Activated T-helper 1 cell treated with Interleukin-2 at 50 U/mL for 16 hours (primary cell): ENCODE measurements around the gene ZNF695.
"Not testable (repeated sequence)": the region's sequence is repeated elsewhere in the genome, so short reads cannot be mapped to it uniquely, and the experiment has no call there.

ENCODE experiments used
- DNase-seq: peaks from one replicate; pipeline ENCODE4 v3.0.0-alpha.2; 2020; ENCODE audit warnings: low read depth

Gene ZNF695

GRCh38 chr1:247007511-247008405, at the start of gene ZNF695:
ZNF695 (minus strand) TSS chr1:247008057; CDS start chr1:247007908, 149 bp downstream.
- no peak for DNase-seq

GRCh38 chr1:247056071-247056470, 48.2 kb upstream of the ZNF695 start:
- no peak for DNase-seq

- DNase-seq, result no peak
Measured at GRCh38 chr1:247054992-247055415, 47.1 kb upstream of the ZNF695 start.

- no peak for DNase-seq
Measured at GRCh38 chr1:247047702-247048101, 39.8 kb upstream of the ZNF695 start.

GRCh38 chr1:247047260-247047659, 39.4 kb upstream of the ZNF695 start:
- DNase-seq, result no peak

- no peak for DNase-seq
Measured at GRCh38 chr1:247043406-247043805, 35.5 kb upstream of the ZNF695 start.

GRCh38 chr1:247037511-247038320, 29.9 kb upstream of the ZNF695 start:
- DNase-seq, result no peak

- DNase-seq, result not testable (repeated sequence)
Measured at GRCh38 chr1:247032306-247032705, 24.4 kb upstream of the ZNF695 start.

- DNase-seq, result not testable (repeated sequence)
Measured at GRCh38 chr1:247024658-247025057, 16.8 kb upstream of the ZNF695 start.

GRCh38 chr1:247013391-247013790, 5.5 kb upstream of the ZNF695 start:
- no peak for DNase-seq

- DNase-seq, result no peak
Measured at GRCh38 chr1:247008406-247008799, 546 bp upstream of the ZNF695 start.

- DNase-seq, result not testable (repeated sequence)
Measured at GRCh38 chr1:247004081-247004480, 3.8 kb downstream of the ZNF695 start.

GRCh38 chr1:246989901-246990300, 18.0 kb downstream of the ZNF695 start:
- no peak for DNase-seq

- no peak for DNase-seq
Measured at GRCh38 chr1:246988316-246988715, 19.5 kb downstream of the ZNF695 start.

GRCh38 chr1:246987083-246987690, 20.7 kb downstream of the ZNF695 start:
- no peak for DNase-seq

GRCh38 chr1:246978785-246979184, 29.1 kb downstream of the ZNF695 start:
- DNase-seq, result no peak

- DNase-seq, result no peak
Measured at GRCh38 chr1:246978281-246978680, 29.6 kb downstream of the ZNF695 start.

- no peak for DNase-seq
Measured at GRCh38 chr1:246971969-246972368, 35.9 kb downstream of the ZNF695 start.

GRCh38 chr1:246971090-246971721, 36.7 kb downstream of the ZNF695 start:
- DNase-seq, result peak; percentile 2

GRCh38 chr1:246969621-246970020, 38.2 kb downstream of the ZNF695 start:
- DNase-seq, result no peak

- DNase-seq, result no peak
Measured at GRCh38 chr1:246966502-246966901, 41.4 kb downstream of the ZNF695 start.
